WTC11 (cell line): Measurements from ENCODE around the gene ENOX2. TPM values are rescaled to one million over a fixed set of nuclear protein-coding genes. Genes with fewer than 3 reads are reported as not detected.

Source experiments
- ATAC-seq: fragments of 200-7000 bp; cut with Tn5 transposase; 2 replicates; pipeline ENCODE4 v1.10.0; 2021; ENCODE audit warnings: mild to moderate bottlenecking, moderate library complexity
- CTCF ChIA-PET: fragments of 300-600 bp; sonication (Branson Sonifier 250); formaldehyde crosslinking; loops from one replicate; lab custom pipeline; 2021; ENCODE audit warnings: antibody characterized with exemption; lab: Charles Lee
- POLR2A ChIA-PET: fragments of 350-600 bp; sonication (Branson Sonifier 250); formaldehyde crosslinking; loops from one replicate; lab custom pipeline; 2021; ENCODE audit warnings: antibody characterized with exemption; lab: Charles Lee
- DNase-seq: peaks from one replicate; pipeline ENCODE4 v3.0.0; 2021; ENCODE audit warnings: low spot score
- H3K27ac Mint-ChIP-seq: 2 replicates; pipeline ENCODE4 v1.8.0; 2021; ENCODE audit warnings: mixed read lengths
- H3K27me3 Mint-ChIP-seq: 2 replicates; pipeline ENCODE4 v1.8.0; 2021; ENCODE audit warnings: low read depth, mild to moderate bottlenecking, moderate library complexity, mixed read lengths
- H3K36me3 Mint-ChIP-seq: 2 replicates; pipeline ENCODE4 v1.8.0; 2021; ENCODE audit warnings: mixed read lengths
- H3K4me1 Mint-ChIP-seq: 2 replicates; pipeline ENCODE4 v1.8.0; 2022; ENCODE audit warnings: mixed read lengths
- H3K4me3 Mint-ChIP-seq: 2 replicates; pipeline ENCODE4 v1.8.0; 2021; ENCODE audit warnings: mild to moderate bottlenecking, moderate library complexity, mixed read lengths
- H3K9me3 Mint-ChIP-seq: 2 replicates; pipeline ENCODE4 v1.8.0; 2021; ENCODE audit warnings: mixed read lengths
- CBFB ChIP-seq: sonication (generic); formaldehyde crosslinking; IDR thresholded peaks from 2 replicates; pipeline ENCODE4 v1.8.1; 2022; ENCODE audit warnings: mild to moderate bottlenecking, low read depth, missing genetic modification reagents
- FOXJ3 ChIP-seq: sonication (generic); formaldehyde crosslinking; IDR thresholded peaks from 2 replicates; pipeline ENCODE4 v1.9.0; 2021; ENCODE audit warnings: missing genetic modification reagents, mild to moderate bottlenecking, borderline replicate concordance
- FOXP1 ChIP-seq: sonication (generic); formaldehyde crosslinking; IDR thresholded peaks from 2 replicates; pipeline ENCODE4 v1.8.0; 2022; ENCODE audit warnings: missing genetic modification reagents, mild to moderate bottlenecking, moderate library complexity, borderline replicate concordance
- GRHL2 ChIP-seq: fragments of 250-450 bp; sonication (Bioruptor Pico); IDR thresholded peaks from 2 replicates; pipeline ENCODE4 v1.8.0; 2022; ENCODE audit warnings: mild to moderate bottlenecking, moderate library complexity; ENCODE audit not compliant: insufficient replicate concordance, severe bottlenecking
- IRF2 ChIP-seq: sonication (generic); formaldehyde crosslinking; IDR thresholded peaks from 2 replicates; pipeline ENCODE4 v1.8.0; 2022; ENCODE audit warnings: low read depth, missing genetic modification reagents, borderline replicate concordance
- KAT7 ChIP-seq: sonication (generic); formaldehyde crosslinking; IDR thresholded peaks from 2 replicates; pipeline ENCODE4 v1.8.1; 2023; ENCODE audit warnings: missing genetic modification reagents, mild to moderate bottlenecking, borderline replicate concordance
- MXD4 ChIP-seq: fragments of 250-450 bp; sonication (Bioruptor Pico); IDR thresholded peaks from 2 replicates; pipeline ENCODE4 v1.8.0; 2021; ENCODE audit warnings: mild to moderate bottlenecking, moderate library complexity, borderline replicate concordance
- MYBL2 ChIP-seq: sonication (generic); formaldehyde crosslinking; IDR thresholded peaks from 2 replicates; pipeline ENCODE4 v1.8.1; 2023; ENCODE audit warnings: mild to moderate bottlenecking, moderate library complexity, missing genetic modification reagents
- SP1 ChIP-seq: sonication (generic); formaldehyde crosslinking; conservative IDR thresholded peaks from 2 replicates; pipeline ENCODE4 v1.8.1; 2022; ENCODE audit warnings: missing genetic modification reagents
- ZNF671 ChIP-seq: fragments of 250-450 bp; sonication (Bioruptor Pico); IDR thresholded peaks from 2 replicates; pipeline ENCODE4 v1.8.0; 2021; ENCODE audit warnings: mild to moderate bottlenecking
- total RNA-seq: library from RNA; stranded (reverse); gene quantifications from 3 replicates; pipeline ENCODE4 v1.2.3, GENCODE V29; 2021
- TF ChIP-seq, protein P1 (sequence below): sonication (generic); formaldehyde crosslinking; IDR thresholded peaks from 2 replicates; pipeline ENCODE4 v1.8.0; 2023; ENCODE audit warnings: missing genetic modification reagents
- TF ChIP-seq, protein P2 (sequence below): sonication (generic); formaldehyde crosslinking; IDR thresholded peaks from 2 replicates; pipeline ENCODE4 v1.8.1; 2022; ENCODE audit warnings: low read depth, mild to moderate bottlenecking, moderate library complexity, missing genetic modification reagents, borderline replicate concordance
- TF ChIP-seq, protein P3 (sequence below): sonication (generic); formaldehyde crosslinking; IDR thresholded peaks from 2 replicates; pipeline ENCODE4 v1.8.1; 2023; ENCODE audit warnings: mild to moderate bottlenecking, missing genetic modification reagents, moderate library complexity
- TF ChIP-seq, protein P4 (sequence below): sonication (generic); formaldehyde crosslinking; IDR thresholded peaks from 2 replicates; pipeline ENCODE4 v1.8.1; 2023; ENCODE audit warnings: mild to moderate bottlenecking, moderate library complexity, missing genetic modification reagents
- TF ChIP-seq, protein P5 (sequence below): sonication (generic); formaldehyde crosslinking; IDR thresholded peaks from 2 replicates; pipeline ENCODE4 v1.8.1; 2022; ENCODE audit warnings: low read depth, missing genetic modification reagents, borderline replicate concordance
- TF ChIP-seq, protein P6 (sequence below): fragments of 250-450 bp; sonication (Bioruptor Pico); IDR thresholded peaks from 2 replicates; pipeline ENCODE4 v1.9.0; 2021; ENCODE audit warnings: mild to moderate bottlenecking, borderline replicate concordance
- TF ChIP-seq, protein P7 (sequence below): sonication (generic); formaldehyde crosslinking; IDR thresholded peaks from 2 replicates; pipeline ENCODE4 v1.8.1; 2022; ENCODE audit warnings: missing genetic modification reagents, borderline replicate concordance

Gene ENOX2
- total RNA-seq, 1 experiment from 2014 or later: 13.8 TPM

DNA sequence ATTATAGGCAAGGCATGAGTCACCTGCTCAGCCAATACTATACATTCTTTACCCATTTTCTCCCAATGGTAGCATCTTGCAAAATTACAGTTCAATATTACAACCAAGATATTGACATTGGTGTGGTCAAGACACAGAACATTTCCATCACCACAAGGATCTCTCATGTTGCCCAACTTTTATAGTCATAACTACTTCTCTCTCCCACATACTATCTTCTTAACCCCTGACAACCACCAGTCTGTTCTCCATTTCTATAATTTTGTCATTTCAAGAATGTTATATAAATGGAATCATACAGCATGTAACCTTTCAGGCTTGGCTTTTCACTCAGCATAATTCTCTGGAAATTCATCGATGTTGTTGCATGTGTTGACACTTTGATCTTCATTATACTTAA, 144.9 kb downstream of the ENOX2 start:
- POLR2A ChIA-PET: no interaction called here
- CTCF ChIA-PET: interaction anchor here (0.7 to 0.8 kb wide), 2 partner anchors 24 to 182 kb away, joined by 3 read pairs; no protein-coding TSS in a partner anchor
- no peak for TF ChIP-seq FOXJ3 (CRISPR knock-in tag)
- no peak for TF ChIP-seq SP1 (CRISPR knock-in tag)
- TF ChIP-seq GRHL2: no peak
- TF ChIP-seq, protein P1, sequence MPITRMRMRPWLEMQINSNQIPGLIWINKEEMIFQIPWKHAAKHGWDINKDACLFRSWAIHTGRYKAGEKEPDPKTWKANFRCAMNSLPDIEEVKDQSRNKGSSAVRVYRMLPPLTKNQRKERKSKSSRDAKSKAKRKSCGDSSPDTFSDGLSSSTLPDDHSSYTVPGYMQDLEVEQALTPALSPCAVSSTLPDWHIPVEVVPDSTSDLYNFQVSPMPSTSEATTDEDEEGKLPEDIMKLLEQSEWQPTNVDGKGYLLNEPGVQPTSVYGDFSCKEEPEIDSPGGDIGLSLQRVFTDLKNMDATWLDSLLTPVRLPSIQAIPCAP (CRISPR knock-in tag): no peak
- TF ChIP-seq, protein P2, sequence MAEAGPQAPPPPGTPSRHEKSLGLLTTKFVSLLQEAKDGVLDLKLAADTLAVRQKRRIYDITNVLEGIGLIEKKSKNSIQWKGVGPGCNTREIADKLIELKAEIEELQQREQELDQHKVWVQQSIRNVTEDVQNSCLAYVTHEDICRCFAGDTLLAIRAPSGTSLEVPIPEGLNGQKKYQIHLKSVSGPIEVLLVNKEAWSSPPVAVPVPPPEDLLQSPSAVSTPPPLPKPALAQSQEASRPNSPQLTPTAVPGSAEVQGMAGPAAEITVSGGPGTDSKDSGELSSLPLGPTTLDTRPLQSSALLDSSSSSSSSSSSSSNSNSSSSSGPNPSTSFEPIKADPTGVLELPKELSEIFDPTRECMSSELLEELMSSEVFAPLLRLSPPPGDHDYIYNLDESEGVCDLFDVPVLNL (CRISPR knock-in tag): no peak
- TF ChIP-seq, protein P3, sequence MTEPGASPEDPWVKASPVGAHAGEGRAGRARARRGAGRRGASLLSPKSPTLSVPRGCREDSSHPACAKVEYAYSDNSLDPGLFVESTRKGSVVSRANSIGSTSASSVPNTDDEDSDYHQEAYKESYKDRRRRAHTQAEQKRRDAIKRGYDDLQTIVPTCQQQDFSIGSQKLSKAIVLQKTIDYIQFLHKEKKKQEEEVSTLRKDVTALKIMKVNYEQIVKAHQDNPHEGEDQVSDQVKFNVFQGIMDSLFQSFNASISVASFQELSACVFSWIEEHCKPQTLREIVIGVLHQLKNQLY: no peak
- TF ChIP-seq, protein P4, sequence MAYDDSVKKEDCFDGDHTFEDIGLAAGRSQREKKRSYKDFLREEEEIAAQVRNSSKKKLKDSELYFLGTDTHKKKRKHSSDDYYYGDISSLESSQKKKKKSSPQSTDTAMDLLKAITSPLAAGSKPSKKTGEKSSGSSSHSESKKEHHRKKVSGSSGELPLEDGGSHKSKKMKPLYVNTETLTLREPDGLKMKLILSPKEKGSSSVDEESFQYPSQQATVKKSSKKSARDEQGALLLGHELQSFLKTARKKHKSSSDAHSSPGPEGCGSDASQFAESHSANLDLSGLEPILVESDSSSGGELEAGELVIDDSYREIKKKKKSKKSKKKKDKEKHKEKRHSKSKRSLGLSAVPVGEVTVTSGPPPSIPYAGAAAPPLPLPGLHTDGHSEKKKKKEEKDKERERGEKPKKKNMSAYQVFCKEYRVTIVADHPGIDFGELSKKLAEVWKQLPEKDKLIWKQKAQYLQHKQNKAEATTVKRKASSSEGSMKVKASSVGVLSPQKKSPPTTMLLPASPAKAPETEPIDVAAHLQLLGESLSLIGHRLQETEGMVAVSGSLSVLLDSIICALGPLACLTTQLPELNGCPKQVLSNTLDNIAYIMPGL (CRISPR knock-in tag): no peak
- TF ChIP-seq ZNF671 (CRISPR knock-in tag): no peak
- no peak for TF ChIP-seq CBFB (CRISPR knock-in tag)
- TF ChIP-seq, protein P5, sequence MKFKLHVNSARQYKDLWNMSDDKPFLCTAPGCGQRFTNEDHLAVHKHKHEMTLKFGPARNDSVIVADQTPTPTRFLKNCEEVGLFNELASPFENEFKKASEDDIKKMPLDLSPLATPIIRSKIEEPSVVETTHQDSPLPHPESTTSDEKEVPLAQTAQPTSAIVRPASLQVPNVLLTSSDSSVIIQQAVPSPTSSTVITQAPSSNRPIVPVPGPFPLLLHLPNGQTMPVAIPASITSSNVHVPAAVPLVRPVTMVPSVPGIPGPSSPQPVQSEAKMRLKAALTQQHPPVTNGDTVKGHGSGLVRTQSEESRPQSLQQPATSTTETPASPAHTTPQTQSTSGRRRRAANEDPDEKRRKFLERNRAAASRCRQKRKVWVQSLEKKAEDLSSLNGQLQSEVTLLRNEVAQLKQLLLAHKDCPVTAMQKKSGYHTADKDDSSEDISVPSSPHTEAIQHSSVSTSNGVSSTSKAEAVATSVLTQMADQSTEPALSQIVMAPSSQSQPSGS: no peak
- no peak for TF ChIP-seq MXD4 (CRISPR knock-in tag)
- H3K4me1 Mint-ChIP-seq: no peaks in the 10 kb centered on the region
- no peaks in the 10 kb centered on the region for H3K27me3 Mint-ChIP-seq
- no peak for DNase-seq
- H3K9me3 Mint-ChIP-seq: no peaks in the 10 kb centered on the region
- no peak overlapping the region for H3K27ac Mint-ChIP-seq
- no peak for ATAC-seq
- H3K36me3 Mint-ChIP-seq: no peaks in the 10 kb centered on the region
- no peak overlapping the region for H3K4me3 Mint-ChIP-seq

DNA sequence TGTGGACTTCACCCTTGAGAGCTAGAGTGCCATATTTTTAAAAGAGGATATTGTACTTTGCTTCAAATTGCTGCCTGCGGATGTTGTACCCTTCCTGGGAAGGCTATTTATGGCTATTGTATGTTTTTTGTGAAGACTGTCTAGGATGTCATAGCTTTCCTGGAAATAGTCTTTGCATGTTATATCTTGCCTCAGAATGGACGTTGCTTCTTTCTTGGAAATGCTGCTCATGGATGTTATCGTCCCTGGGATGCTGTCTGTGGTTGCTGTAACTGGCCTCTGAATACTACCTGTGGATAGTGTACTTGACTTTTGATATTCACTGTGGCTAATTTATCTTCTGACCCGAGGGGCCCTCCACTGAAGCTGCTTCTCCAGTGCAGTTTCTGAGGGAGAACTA, 146.8 kb downstream of the ENOX2 start:
- Mint-ChIP-seq H3K27me3 (no peaks in the 10 kb centered on the region), H3K9me3 (no peaks in the 10 kb centered on the region), H3K36me3 (no peaks in the 10 kb centered on the region), H3K4me1 (no peaks in the 10 kb centered on the region), H3K27ac (no peak overlapping the region), H3K4me3 (no peak overlapping the region)
- TF ChIP-seq, protein P6, sequence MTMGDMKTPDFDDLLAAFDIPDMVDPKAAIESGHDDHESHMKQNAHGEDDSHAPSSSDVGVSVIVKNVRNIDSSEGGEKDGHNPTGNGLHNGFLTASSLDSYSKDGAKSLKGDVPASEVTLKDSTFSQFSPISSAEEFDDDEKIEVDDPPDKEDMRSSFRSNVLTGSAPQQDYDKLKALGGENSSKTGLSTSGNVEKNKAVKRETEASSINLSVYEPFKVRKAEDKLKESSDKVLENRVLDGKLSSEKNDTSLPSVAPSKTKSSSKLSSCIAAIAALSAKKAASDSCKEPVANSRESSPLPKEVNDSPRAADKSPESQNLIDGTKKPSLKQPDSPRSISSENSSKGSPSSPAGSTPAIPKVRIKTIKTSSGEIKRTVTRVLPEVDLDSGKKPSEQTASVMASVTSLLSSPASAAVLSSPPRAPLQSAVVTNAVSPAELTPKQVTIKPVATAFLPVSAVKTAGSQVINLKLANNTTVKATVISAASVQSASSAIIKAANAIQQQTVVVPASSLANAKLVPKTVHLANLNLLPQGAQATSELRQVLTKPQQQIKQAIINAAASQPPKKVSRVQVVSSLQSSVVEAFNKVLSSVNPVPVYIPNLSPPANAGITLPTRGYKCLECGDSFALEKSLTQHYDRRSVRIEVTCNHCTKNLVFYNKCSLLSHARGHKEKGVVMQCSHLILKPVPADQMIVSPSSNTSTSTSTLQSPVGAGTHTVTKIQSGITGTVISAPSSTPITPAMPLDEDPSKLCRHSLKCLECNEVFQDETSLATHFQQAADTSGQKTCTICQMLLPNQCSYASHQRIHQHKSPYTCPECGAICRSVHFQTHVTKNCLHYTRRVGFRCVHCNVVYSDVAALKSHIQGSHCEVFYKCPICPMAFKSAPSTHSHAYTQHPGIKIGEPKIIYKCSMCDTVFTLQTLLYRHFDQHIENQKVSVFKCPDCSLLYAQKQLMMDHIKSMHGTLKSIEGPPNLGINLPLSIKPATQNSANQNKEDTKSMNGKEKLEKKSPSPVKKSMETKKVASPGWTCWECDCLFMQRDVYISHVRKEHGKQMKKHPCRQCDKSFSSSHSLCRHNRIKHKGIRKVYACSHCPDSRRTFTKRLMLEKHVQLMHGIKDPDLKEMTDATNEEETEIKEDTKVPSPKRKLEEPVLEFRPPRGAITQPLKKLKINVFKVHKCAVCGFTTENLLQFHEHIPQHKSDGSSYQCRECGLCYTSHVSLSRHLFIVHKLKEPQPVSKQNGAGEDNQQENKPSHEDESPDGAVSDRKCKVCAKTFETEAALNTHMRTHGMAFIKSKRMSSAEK (CRISPR knock-in tag): no peak
- TF ChIP-seq, protein P4 (CRISPR knock-in tag): no peak
- TF ChIP-seq, protein P7, sequence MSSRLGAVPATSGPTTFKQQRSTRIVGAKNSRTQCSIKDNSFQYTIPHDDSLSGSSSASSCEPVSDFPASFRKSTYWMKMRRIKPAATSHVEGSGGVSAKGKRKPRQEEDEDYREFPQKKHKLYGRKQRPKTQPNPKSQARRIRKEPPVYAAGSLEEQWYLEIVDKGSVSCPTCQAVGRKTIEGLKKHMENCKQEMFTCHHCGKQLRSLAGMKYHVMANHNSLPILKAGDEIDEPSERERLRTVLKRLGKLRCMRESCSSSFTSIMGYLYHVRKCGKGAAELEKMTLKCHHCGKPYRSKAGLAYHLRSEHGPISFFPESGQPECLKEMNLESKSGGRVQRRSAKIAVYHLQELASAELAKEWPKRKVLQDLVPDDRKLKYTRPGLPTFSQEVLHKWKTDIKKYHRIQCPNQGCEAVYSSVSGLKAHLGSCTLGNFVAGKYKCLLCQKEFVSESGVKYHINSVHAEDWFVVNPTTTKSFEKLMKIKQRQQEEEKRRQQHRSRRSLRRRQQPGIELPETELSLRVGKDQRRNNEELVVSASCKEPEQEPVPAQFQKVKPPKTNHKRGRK (CRISPR knock-in tag): no peak
- TF ChIP-seq MYBL2 (no peak), FOXP1 (no peak), IRF2 (CRISPR knock-in tag) (no peak), KAT7 (CRISPR knock-in tag) (no peak)
- TF ChIP-seq, protein P2 (CRISPR knock-in tag): no peak
- DNase-seq (no peak), ATAC-seq (no peak)
- ChIA-PET CTCF (no interaction called here), POLR2A (no interaction called here)
